Calu3 (cell line): Measurements from ENCODE around the gene SLAIN1. TPM values are rescaled to one million over a fixed set of nuclear protein-coding genes. Genes with fewer than 3 reads are reported as not detected.

Source experiments
- BruUV-seq: library from RNA; stranded (reverse); fragments of 400-500 nt; replicated peaks from 2 replicates; lab custom pipeline; 2021; lab: Mats Ljungman, UMichigan
- CTCF ChIA-PET: fragments of 300-600 bp; sonication (Branson Sonifier 250); formaldehyde crosslinking; loops from one replicate; lab custom pipeline; 2022; ENCODE audit warnings: antibody characterized with exemption; lab: Charles Lee
- DNase-seq: peaks from one replicate; pipeline ENCODE4 v3.0.0; 2022
- H3K27ac Mint-ChIP-seq: one replicate; pipeline ENCODE4 v1.8.0; 2022; ENCODE audit warnings: mixed read lengths; ENCODE audit not compliant: unreplicated experiment
- H3K27me3 Mint-ChIP-seq: one replicate; pipeline ENCODE4 v1.8.0; 2022; ENCODE audit warnings: mixed read lengths; ENCODE audit not compliant: unreplicated experiment
- H3K36me3 Mint-ChIP-seq: one replicate; pipeline ENCODE4 v1.8.0; 2022; ENCODE audit warnings: mild to moderate bottlenecking, moderate library complexity, mixed read lengths; ENCODE audit not compliant: insufficient read depth, unreplicated experiment
- H3K4me1 Mint-ChIP-seq: one replicate; pipeline ENCODE4 v1.8.0; 2022; ENCODE audit warnings: mild to moderate bottlenecking, low read depth, mixed read lengths; ENCODE audit not compliant: unreplicated experiment
- H3K4me3 Mint-ChIP-seq: one replicate; pipeline ENCODE4 v1.8.0; 2022; ENCODE audit warnings: mild to moderate bottlenecking, low read depth, moderate library complexity, mixed read lengths; ENCODE audit not compliant: unreplicated experiment
- H3K9me3 Mint-ChIP-seq: one replicate; pipeline ENCODE4 v1.8.0; 2022; ENCODE audit warnings: low read depth, mixed read lengths; ENCODE audit not compliant: unreplicated experiment
- intact Hi-C: fragments of 100-400 bp; cut with micrococcal nuclease; formaldehyde crosslinking; loops from one replicate; pipeline ENCODE4 v1.10.0; 2022; ENCODE audit not compliant: unreplicated experiment
- total RNA-seq: library from RNA; stranded (reverse); gene quantifications from 2 replicates; pipeline ENCODE4 v1.2.3, GENCODE V29; 2022
- TF ChIP-seq, protein P1 (sequence below): fragments of 200-600 bp; IDR thresholded peaks from one replicate; pipeline ENCODE4 v1.8.0; 2022; ENCODE audit warnings: antibody characterized with exemption; ENCODE audit not compliant: unreplicated experiment

Gene SLAIN1
- total RNA-seq, 1 experiment from 2014 or later: 4.1 TPM

DNA sequence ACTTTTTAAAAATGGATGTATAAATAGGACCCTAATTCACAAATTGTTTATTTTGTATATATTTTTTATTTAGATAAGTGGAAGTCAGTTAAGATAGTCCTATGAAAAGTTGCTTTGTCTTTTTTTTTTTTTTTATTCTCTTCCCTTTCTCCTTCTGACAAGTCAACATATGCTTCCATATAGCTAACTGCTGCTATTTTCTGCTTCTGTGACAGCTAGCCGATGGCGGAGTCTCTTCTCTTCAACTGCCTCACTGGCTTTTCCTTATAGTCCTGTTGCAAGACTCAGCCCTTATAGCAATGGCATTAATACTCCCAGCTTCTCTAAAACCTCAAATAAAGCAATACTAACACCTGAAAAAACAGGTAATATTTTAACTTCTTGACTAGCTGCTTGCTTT is 45.3 kb downstream of the SLAIN1 start:
- TF ChIP-seq, protein P1, sequence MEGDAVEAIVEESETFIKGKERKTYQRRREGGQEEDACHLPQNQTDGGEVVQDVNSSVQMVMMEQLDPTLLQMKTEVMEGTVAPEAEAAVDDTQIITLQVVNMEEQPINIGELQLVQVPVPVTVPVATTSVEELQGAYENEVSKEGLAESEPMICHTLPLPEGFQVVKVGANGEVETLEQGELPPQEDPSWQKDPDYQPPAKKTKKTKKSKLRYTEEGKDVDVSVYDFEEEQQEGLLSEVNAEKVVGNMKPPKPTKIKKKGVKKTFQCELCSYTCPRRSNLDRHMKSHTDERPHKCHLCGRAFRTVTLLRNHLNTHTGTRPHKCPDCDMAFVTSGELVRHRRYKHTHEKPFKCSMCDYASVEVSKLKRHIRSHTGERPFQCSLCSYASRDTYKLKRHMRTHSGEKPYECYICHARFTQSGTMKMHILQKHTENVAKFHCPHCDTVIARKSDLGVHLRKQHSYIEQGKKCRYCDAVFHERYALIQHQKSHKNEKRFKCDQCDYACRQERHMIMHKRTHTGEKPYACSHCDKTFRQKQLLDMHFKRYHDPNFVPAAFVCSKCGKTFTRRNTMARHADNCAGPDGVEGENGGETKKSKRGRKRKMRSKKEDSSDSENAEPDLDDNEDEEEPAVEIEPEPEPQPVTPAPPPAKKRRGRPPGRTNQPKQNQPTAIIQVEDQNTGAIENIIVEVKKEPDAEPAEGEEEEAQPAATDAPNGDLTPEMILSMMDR: no peak

DNA sequence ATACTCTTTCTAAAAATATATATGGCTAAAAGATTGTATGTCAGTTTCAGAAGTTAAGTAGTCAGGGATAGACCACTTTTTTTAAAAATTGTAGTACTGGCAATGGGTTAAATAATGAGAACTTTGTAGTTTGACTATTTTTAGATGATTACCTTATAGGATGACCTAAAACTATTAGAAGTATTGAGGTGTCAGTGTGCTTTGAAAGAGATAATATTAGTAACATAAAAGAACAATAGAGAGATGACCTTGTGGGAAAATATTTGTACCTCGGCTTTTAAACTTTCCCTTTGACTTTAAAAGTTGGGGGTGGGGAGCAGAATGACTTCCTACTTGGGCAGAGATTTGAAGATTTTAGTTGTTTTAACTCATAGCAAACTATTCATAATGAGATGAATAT is 48.3 kb downstream of the SLAIN1 start:
- BruUV-seq: no TSS peak
- TF ChIP-seq, protein P1: no peak
- Mint-ChIP-seq H3K27ac (no peak overlapping the region), H3K36me3 (no peaks in the 10 kb centered on the region), H3K9me3 (no peaks in the 10 kb centered on the region), H3K4me1 (no peaks in the 10 kb centered on the region), H3K4me3 (no peak overlapping the region), H3K27me3 (no peaks in the 10 kb centered on the region)
- no peak for DNase-seq
- intact Hi-C loops: no loop called here
- CTCF ChIA-PET: no interaction called here

More for the DNA sequence above, 45.3 kb downstream of the SLAIN1 start:
- BruUV-seq: no TSS peak
- CTCF ChIA-PET: no interaction called here
- intact Hi-C loops: no loop called here
- no peak for DNase-seq
- H3K9me3 Mint-ChIP-seq: no peaks in the 10 kb centered on the region
- no peaks in the 10 kb centered on the region for H3K36me3 Mint-ChIP-seq
- H3K4me3 Mint-ChIP-seq: no peak overlapping the region
- H3K27ac Mint-ChIP-seq: no peak overlapping the region
- no peaks in the 10 kb centered on the region for H3K4me1 Mint-ChIP-seq
- H3K27me3 Mint-ChIP-seq: no peaks in the 10 kb centered on the region

DNA sequence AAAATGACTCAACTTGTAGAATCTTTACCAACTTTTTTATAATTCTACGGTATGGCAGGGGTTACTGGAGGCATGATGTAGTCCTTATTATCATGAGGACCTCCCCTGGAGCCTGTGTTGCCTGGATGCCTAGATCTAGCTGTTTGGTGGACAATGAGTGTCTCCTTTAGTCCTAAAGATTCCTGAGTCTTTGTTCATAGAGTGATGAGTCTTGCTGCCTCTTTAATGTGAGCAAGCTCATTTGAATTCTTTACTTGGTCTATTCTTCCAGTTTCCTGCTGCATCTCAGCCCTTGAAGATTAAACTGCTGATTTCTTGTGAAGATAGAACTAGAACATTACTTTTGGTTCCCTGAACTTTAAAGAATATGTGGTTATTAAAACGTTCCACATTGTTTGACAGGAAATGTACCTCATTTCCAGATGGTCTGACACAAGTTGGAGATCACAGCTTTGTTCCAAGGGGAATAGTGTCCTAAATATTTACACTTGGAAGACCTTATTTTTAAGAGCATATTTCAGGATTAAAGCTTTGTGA is 51.9 kb downstream of the SLAIN1 start:
- no peak for DNase-seq
- H3K4me1 Mint-ChIP-seq: no peaks in the 10 kb centered on the region
- no peaks in the 10 kb centered on the region for H3K36me3 Mint-ChIP-seq
- no peak overlapping the region for H3K27ac Mint-ChIP-seq
- H3K27me3 Mint-ChIP-seq: no peaks in the 10 kb centered on the region
- no peak overlapping the region for H3K4me3 Mint-ChIP-seq
- TF ChIP-seq, protein P1: no peak
- intact Hi-C loops: no loop called here
- CTCF ChIA-PET: interaction anchor here (0.6 kb wide), 1 partner anchor 157 kb away, joined by 3 read pairs; no protein-coding TSS in a partner anchor
- BruUV-seq: no TSS peak
- H3K9me3 Mint-ChIP-seq: no peaks in the 10 kb centered on the region

DNA sequence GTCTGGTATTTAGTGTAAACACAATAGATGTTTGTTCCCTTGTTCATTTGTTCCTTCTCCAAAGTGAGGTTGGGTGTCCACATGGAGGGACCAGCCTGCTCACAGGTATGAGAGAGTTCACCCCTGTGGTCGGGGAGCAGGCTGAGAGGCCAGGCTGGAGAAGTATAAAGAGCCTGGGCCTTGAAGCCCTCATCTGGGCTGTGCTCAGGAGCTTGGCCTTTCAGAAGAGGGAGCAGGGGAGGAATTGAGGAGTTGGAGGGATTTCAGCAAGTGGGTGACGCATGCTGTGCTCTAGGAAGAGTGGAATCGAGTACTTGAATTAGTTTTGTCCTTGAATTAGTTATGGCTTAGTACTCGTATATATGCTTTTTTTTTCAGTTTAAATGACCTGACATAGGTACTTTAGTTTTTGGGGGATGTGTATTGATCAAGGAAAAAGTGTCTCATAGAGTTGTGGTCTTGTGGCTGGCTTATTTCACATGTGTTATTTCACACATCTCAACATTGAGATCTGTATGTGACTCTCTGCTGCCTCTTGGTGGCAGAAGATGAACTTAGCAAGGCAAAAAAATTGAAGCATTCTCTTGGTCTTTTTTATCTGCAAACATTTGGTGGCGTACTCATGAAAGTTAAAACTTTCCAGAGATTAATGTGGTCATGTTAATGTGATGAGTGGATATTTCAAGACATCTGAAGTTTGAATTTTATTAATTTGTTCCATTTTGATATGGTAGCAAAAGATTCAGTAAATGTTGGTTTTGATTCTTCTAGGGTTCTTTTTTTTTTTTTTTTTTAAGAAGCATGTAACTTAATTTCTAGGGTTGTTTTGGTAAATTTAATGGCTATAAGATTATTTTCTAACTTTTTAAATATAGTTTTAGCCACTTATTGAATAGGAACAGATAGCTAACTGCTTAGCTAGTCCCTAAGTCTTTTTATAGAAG is 54.3 kb downstream of the SLAIN1 start:
- Mint-ChIP-seq H3K9me3 (no peaks in the 10 kb centered on the region), H3K4me3 (no peak overlapping the region), H3K27me3 (no peaks in the 10 kb centered on the region), H3K4me1 (no peaks in the 10 kb centered on the region), H3K27ac (no peak overlapping the region), H3K36me3 (no peaks in the 10 kb centered on the region)
- TF ChIP-seq, protein P1: no peak
- intact Hi-C loops: loop anchor here (1.0 kb wide), 2 partner anchors 158 to 258 kb away; no protein-coding TSS in a partner anchor
- peak; percentile 7 for DNase-seq
- BruUV-seq: no TSS peak
- CTCF ChIA-PET: no interaction called here
